ENCODE data around the gene DAPK2.

DAPK2 gene

DNA sequence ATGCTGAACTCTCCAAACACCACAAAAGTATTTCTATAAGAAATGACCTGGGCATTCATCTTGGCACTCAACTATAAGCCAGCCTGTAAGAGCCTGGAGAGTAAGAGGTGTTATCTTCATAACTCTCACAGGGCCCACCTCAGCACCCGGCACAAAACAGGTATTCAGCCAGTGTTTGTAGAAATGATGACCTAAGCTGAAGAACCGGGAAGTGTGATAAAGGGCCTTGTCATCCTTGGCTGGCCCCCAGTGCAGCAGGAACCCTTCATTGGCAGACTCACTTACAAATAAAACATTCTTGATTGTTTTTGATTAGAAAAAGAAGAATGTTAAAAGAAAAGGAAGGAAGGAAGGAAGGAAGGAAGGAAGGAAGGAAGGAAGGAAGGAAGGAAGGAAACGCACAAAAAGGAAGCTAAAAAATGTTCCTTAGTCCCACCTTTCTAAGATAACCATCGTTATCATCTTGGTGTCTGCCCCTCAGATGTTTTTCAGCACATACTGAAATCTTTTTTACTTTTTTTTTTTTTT, 52.1 kb downstream of the DAPK2 start:
- DNase-seq: no peak

DNA sequence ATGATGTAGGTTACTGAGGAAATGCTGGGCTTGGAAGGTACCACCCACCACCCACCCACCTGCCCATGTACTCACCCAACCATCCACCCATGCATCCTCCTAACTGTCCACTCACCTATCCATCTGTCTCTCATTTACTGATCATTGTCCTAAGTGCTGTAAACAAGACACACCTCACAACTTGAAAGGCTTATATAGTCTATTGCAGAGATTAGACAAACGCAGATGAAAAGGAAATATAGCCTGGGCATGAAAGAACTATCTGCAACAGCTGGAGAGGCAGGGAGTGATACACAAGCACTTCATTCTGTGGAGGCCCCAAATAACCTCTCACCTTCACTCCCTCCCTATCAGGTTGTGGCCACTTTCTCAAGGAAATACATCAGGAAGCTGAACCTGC, 54.0 kb downstream of the DAPK2 start:
- DNase-seq: no peak

DNA sequence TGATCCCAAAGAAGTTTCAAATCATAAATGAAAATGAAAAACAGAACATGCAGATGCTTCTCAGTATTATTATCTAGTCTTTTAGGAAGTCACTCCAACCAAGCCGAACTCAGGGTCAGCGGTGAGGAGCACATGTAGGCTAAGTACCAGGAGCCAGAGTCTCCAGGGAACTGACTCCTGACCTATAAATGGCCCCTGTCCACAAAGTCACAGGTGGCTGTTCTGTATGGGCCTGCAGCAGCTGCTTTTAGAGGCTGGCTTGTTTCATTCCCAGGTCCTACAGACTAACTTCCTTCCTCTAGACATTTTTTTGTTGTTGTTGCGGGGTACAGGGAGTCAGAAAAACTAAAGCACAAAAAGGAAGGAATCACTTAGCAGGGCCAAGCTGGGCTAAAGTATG, 54.6 kb downstream of the DAPK2 start:
- DNase-seq: no peak

DNA sequence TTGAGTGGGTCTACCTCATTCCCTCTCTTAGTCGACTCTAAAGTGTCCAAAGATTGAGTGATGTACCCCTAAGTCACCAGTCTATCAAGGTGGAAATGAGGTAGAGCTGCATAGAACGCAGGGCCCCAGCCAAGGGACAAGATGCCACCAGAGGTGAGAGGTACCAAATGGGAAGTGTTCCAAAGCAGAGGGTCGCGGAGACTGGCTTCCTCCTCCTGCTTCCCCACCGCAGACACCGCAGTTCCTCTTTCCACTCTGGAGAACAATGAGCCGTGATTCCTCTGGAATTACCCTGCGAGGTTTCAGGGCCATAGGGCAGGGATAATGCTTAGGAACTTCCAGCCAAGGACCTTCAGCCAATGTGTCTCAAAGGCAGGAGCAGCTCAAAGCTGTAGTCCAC, 55.8 kb downstream of the DAPK2 start:
- no peak for DNase-seq

DNA sequence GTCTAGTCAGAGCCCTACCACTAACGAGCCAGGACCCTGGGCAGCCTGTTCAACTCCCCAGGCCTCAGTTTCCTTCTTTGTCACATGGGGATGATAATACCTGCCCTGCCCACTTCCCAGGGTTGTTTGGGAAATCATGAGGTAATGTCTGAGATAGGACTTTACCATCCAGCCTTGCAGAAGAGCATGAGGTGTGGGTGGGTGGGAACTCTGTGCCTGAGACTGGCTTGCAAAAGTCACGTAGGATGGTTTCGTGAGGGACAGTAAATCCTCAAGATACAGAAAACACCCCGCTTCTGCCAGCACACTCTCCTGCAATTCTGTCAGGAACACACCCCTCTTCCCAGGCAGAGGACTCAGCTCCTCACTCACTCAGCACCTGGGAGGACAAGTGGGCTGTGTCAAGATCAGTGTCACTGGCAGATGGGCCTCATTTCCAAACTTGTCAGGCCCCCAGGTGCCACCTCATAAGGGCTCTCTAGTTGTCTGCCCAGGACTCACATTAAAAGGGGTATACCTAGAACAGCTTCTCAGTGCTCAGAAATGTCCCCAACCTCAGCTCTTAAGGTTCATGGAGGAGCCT, 58.4 kb downstream of the DAPK2 start:
- no peak for DNase-seq

DNA sequence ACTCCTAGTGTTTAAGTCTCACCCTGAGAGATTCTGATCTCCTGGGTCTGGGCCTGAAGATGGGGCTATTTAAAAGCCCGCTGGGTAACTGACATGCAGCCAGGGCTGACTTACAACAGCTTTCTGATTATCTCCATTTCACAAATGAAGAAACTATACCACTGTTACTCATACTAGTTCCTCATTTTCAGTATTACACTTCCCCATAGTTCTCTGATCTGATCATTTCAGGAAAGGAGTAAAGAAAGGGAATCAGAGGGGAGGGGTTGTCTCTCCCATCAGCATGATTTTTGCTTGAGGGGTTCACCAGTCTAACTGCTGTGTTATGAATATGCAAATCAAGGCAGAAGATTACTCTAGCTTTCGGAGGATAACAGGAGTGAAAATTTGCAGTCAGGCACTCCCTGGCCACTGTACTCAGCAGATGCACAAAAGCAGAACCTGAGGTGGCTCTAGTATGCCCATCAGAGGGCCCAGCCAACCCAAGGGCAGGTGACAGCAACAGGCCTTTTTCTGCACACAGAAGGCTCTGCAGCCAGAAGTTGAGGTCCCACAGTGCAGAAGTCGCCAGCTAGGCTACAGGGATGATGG, 59.4 kb downstream of the DAPK2 start:
- DNase-seq: peak; percentile 39 to 76

DNA sequence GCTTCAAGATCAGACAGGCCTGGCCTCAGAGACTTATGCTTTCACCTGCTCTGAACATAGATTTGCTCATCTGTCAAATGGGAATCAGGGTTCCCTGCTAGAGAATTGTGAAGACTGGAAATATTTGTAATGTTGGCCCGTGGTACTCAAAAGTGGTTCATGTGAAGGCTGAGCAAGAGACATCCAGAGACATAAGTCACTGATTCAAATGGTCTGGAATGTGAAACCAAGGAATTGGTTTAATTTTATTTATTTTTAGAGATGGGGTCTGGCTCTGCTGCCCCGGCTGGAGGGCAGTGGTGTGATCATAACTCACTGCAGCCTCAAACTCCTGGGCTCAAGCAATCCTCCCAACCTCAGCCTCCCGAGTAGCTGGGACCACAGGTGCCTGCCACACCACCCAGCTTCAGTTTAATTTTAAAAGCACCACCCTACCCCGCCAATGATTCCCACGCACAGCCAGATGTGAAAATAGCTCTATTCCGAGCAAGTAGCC, 60.1 kb downstream of the DAPK2 start:
- DNase-seq: no peak

DNA sequence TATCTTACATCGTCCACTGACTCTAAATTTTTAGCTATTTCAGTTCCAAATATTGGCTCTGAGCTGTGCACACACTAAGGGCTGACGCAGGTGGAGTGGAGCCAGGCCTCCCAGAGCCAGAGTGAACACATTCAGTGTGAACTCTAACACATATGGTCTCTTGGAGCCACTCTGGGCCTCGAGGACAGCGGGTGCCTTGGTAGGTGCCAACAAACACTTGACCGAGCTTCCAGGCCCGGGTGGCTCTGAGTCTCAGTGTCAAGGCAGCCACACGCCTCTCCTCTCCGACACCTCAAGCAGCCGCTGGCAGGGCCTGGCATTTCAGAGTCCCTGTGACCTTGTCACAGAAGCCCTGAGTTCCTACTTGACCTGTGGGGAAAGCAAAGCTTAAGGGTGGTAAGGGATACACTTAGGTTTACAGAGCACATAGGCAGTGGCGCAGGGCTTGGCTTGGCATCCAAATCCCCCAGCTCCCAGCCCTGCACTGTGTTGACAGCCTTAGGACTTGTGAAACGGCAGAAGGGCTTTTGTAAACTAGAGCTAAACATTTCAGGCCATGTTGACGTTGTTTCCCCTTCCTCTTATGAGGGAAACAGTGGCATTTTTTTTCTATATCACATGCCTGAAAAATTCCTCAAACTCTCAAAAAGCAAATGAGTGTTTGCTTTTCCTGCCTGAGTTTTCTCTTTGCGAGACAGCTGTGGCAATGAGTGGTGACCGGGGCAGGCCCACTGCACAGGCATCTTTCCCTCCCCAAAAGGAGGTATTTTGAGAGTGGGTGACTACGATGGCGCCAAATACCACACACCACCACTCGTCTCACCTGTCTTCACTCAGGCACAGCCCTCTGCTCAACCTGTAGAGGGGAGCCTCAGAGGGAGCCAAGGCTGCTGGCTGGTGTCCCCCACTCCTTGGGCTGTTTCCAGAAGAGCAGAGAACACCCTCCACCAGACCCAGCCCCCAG, 60.8 kb downstream of the DAPK2 start:
- no peak for DNase-seq

DNA sequence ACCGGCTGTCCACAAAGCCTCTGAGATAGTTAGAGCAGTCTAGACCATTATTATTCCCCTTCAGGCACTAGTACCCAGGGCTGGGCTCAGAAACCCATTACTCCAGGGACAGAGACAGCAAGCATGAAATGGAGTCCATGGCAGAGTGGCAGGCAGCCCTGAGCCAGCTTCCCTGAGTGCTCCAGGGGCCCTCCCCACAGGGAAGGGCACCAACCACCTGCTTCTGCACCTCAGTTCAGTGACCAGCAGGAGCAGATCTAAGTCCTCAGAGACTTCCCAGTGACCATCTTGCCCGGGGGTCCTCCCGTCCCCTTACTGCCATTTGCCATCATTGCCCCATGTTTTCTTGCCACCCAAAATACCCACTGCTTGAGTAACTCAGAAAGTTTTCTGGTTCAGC, 62.0 kb downstream of the DAPK2 start:
- no peak for DNase-seq

DNA sequence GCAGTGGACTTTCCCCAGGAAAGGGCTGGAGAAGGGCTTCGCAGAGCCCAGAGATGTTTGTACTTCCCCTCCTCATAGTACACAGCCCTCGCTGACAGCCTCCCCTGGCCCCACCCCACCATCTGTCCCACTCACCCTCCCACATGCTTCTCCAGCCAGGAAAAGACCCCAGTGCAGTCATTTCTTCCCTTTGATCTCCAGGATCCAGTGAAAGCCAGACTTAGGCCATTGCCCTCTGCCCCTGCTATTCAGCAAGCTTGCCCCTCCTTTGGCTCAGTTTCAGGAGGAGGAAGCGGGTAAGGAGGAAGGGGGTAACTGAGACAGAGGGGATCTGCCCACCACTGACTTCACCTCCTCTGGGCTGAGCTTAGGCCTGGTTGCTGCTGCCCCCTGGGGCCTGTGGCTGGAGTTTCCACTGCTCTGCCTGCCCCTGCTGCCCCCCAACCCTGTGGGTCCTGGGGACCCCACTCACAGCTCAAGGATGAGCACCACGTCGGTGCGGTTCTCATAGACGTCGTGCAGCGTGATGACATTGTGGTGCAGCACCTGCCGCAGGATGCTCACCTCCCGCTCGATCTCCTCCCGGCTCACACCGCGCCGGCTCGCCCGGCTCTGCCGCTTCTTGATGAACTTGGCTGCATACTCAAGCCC, 63.1 kb downstream of the DAPK2 start:
- DNase-seq: no peak

DNA sequence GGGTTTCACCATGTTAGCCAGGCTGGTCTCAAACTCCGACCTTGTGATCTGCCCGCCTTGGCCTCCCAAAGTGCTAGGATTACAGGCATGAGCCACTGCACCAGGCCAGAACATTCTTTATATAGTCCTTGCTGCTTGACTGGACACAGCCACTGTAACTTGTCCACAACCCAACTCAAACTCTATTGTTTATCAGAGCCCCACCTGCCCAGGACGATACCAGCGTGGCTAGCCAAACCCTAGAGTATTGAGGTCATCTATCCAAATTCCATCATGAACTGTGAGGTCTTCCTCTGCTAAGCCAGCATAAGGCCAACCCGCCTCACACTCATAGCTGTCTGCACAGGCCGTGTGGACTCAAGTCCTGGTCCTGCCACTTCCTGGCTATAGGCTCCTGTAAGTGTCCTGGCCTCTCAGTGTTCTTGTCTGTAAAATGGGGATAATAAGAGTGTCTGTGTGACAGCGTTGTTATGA, 63.9 kb downstream of the DAPK2 start:
- DNase-seq: no peak

DNA sequence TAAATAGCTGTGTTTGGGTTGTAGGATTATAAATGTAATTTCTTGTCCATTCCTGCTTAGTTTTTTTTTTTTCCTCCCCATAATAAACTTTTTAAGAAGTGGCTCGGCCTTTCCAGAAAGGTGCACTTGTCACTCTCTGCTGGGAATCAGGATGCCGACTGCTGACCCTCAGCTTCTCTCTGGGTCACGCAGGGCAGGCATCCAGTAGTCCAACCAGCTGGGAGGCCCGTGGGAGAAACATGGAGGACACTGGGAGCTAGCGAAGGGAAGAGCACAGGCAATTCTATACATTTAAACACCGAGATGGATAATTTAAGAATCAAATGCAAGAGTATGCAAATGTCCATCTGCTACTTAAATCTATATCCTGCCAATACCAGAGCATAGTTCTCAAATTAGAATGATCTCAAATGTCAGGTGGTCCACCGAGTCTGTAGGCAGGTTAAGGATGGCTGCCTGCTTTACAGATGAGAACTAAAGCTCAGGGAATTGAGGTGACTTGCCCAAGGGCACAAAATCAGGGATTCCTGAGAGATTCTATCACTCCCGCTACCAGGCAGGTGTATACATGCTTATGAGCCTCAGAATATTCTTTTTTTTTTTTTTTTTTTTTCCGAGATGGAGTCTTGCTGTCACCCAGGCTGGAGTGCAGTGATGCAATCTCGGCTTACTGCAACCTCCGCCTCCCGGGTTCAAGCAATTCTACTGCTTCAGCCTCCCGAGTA, 64.5 kb downstream of the DAPK2 start:
- peak in 1 of 2 experiments; percentile 14 for DNase-seq

DNA sequence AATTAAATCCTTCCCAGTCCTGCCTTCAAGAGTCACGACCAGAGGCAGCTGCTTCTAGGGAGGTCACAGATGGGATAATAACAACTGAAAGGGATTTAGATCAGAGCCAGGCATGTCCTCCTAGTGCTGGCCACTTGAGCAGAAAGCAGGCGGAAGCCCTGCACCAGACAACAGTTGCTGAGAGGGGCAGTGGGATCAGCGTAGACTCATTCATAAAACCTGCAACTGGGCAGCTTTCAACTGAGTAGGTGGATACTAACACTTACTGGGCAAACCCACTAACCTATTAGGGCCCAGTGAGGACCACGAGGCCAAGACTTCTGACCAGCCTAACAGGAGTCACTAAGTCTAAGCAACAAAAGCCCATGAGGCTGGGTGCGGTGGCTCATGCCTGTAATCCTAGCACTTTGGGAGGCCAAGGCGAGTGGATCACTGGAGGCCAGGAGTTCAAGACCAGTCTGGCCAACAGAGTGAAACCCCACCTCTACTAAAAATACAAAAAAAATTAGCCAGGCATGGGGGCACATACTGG, 67.0 kb downstream of the DAPK2 start:
- DNase-seq: no peak

DNA sequence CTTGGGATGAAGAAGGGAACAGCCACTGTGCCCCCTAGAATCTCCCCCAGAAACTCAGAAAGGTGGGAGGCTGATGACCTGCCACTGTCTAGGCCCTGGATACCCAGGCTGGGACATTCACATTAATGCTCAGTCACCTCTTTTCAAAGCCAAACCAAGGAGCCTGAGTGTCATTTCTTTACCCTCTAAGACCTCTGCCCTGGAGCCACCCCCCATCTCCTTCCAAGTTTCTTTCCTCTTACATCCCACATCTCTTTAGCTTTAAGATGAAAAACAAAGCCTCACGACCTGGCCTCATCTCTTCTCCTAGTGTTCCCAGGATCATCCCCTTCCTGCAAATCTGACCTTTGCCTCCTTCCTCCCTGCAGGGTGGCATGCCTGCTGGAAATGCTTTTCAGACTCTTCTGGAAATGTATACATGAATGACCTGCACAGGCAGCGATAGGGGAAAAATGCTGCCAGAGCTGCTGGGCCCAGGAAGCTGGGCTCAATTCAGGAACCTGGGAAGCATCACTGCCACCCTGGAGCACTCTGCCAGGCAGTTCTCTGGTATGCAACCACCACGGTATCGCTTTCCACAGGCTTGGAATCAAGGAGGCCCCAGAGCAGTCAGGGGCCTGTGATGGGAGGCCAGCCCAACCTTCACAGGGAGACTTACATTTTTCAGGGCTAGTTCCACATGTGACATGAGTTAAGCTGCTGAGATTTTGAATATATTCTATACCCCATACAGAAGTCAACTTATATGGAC, 67.6 kb downstream of the DAPK2 start:
- DNase-seq: no peak

DNA sequence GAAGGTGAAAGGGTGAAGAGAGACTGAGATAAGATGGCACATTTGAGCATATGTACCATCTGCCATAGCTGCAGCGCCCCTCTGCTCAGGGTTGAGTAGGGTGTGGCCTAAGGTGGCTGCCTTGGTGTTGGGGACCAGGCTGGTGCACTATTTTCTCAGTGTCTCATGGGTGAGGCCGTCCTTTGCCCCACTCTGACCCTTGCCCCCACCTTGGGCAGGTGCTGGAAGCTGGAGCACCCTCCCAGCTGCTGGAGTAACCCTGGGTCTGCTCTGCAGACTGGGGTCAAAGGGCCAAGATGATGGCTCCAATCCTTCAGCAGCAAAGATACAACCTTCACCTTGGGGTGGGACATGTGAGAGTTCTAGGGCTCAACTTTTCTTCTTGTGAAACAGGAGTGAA, 69.2 kb downstream of the DAPK2 start:
- no peak for DNase-seq

DNA sequence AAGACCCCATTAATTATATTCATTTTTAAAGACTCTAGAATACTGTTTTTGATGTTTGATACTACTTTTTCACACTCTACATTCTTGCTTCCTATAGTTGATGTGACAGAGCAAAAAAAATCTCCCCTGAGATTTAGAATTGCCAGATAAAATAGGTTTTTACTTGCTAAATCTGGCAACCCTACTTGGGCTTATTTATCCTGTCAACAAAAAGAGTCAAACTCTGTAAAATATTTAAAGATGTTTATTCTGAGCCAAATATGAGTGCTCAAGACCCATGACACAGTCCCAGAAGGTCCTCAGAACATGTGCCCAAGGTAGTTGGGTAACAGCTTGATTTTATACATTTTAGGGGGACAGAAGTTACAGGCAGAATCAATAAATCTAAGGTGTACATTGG, 72.3 kb downstream of the DAPK2 start:
- no peak for DNase-seq

DNA sequence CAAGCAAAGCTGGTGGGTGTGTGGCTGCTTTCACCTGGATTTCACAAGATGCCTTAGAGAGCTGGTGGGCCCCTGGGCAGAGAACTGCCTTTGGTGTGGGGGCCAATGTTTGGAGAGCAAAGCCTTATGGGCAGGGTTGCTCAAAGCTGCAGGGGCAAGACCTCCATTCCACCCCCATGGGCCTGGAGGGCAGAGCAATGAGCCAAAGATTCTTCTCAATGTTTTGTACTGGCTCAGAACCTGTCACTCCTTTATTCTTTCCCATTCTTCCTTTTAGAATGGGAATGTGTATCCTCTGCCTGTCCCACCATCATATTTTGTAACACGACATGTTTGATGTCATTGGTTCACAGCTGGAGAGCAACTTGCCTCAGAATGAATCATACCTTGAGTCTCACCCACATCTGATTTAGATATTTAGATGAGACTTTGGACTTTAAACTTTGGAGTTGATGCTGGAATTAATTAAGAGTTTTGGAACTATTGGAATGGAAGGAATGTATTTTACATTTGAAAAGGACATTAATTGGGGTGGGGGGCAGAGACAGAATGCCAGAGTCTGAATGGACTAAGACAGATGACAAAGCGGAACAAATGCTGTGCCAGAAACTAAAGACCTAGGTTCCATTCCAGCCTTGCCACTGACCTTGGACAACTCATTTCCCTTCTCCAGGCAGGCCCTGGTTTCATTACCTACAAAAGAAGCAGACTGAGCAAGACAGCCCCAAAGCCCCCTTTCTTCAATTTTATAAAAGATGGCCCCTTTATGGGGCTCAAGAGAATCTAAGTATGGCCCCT, 72.9 kb downstream of the DAPK2 start:
- DNase-seq: no peak

DNA sequence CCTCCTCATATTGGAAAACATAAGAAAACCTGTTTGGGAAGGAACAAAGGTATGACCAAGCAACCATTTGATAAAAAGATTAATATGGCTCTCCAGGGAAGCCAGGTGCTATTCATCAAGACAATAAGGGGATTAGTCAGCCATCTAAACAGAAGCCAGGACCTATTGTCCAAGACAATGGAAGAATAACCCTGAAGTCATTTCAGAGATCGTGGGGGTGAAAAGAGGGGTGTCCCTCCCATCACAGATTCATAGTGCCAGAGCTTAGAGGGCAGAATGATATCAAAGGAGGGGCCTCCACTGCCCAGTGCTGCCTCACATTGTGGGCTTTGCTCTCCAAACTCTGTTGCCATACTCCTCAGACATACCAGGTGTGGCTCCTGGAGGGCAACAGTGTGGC, 73.5 kb downstream of the DAPK2 start:
- DNase-seq: no peak

DNA sequence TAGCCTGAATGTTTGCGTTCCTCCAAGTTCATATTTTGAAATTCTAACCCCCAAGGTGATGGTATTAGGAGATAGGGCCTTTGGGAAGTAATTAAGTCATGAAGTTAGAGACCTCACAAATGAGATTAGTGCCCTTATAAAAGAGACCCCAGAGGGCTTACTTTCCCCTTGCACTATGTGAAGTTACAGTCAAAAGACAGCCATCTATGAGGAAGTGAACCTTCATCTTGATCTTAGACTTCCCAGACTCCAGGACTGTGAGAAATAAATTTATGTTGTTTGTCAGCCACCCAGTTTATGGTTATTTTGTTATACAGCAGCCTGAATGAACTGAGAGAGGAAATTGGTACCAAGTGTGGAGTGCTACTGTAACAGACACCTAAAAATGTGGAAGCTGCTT, 74.4 kb downstream of the DAPK2 start:
- DNase-seq: no peak

DNA sequence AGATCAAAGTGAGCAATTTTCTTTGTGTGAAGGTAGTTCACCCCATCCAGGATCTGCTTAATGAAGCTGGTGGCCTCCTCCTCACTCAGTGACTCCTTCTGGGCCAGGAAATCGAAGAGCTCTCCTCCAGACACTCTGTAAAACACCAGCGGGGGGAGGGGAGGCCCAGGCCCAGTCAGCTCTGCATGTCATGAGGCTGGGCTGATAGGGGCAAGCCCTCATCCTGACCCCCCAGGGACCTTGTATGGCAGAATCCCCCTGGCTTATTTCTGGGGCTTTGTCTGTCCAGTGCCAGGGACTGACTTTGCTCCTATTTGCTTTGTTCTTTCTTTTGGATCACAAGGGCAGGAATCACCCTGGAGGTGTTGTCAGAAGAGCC, 74.9 kb downstream of the DAPK2 start:
- DNase-seq: no peak

Data from NCI-H526 (cell line).